Measurements from ENCODE around the gene APOB. TPM values are rescaled to one million over a fixed set of nuclear protein-coding genes. Genes with fewer than 3 reads are reported as not detected.
A peak's percentile ranks its signal among the peaks of the same experiment; 100 is the strongest.

Gene APOB
- total and polyA plus RNA-seq, 2 of the 13 experiments (the other 11 are each of a cell fraction or from before 2014, with no cell fraction given): 1,569 to 2,515 TPM

DNA sequence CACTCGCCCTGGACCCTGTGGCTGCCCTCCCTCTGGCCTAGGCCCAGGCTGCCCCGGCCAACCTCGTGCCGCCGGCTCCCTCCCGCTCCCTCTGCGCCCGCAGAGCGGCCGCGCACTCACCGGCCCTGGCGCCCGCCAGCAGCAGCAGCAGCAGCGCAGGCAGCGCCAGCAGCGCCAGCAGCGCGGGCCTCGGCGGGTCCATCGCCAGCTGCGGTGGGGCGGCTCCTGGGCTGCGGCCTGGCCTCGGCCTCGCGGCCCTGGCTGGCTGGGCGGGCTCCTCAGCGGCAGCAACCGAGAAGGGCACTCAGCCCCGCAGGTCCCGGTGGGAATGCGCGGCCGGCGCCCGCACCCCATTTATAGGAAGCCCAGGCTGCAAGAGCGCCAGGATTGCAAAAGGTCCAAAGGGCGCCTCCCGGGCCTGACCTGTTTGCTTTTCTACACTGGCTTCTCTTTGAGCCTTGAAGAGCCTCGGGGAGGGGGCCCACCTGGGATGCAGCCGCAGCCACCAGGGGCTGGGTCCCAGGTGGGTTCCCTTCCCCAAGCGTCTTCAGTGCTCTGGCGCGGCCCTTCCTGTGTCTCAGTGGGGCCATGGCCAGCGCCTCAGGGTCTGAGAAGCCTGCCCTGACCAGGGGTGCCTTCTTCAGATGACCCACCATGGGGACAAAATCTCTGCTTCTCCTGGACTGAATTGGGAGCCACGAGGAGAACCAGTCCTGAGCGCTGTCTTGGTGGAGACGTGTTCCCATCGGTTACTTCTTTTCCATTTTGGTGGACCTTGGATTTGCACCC, at the start of gene APOB (continued):
- TF ChIP-seq, protein P1, sequence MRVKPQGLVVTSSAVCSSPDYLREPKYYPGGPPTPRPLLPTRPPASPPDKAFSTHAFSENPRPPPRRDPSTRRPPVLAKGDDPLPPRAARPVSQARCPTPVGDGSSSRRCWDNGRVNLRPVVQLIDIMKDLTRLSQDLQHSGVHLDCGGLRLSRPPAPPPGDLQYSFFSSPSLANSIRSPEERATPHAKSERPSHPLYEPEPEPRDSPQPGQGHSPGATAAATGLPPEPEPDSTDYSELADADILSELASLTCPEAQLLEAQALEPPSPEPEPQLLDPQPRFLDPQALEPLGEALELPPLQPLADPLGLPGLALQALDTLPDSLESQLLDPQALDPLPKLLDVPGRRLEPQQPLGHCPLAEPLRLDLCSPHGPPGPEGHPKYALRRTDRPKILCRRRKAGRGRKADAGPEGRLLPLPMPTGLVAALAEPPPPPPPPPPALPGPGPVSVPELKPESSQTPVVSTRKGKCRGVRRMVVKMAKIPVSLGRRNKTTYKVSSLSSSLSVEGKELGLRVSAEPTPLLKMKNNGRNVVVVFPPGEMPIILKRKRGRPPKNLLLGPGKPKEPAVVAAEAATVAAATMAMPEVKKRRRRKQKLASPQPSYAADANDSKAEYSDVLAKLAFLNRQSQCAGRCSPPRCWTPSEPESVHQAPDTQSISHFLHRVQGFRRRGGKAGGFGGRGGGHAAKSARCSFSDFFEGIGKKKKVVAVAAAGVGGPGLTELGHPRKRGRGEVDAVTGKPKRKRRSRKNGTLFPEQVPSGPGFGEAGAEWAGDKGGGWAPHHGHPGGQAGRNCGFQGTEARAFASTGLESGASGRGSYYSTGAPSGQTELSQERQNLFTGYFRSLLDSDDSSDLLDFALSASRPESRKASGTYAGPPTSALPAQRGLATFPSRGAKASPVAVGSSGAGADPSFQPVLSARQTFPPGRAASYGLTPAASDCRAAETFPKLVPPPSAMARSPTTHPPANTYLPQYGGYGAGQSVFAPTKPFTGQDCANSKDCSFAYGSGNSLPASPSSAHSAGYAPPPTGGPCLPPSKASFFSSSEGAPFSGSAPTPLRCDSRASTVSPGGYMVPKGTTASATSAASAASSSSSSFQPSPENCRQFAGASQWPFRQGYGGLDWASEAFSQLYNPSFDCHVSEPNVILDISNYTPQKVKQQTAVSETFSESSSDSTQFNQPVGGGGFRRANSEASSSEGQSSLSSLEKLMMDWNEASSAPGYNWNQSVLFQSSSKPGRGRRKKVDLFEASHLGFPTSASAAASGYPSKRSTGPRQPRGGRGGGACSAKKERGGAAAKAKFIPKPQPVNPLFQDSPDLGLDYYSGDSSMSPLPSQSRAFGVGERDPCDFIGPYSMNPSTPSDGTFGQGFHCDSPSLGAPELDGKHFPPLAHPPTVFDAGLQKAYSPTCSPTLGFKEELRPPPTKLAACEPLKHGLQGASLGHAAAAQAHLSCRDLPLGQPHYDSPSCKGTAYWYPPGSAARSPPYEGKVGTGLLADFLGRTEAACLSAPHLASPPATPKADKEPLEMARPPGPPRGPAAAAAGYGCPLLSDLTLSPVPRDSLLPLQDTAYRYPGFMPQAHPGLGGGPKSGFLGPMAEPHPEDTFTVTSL (CRISPR knock-in tag; IDR thresholded peaks at IDR 0.05; ENCODE audit: borderline replicate concordance): peak; percentile 92
- TF ChIP-seq HOMEZ (CRISPR knock-in tag; IDR thresholded peaks at IDR 0.05; ENCODE audit: low read depth) (peak; percentile 75; the same call in 1 of the 2 replicates), ZNF510 (CRISPR knock-in tag; IDR thresholded peaks at IDR 0.05; ENCODE audit: low read depth) (peak; percentile 87), MBNL3 (CRISPR knock-in tag; conservative IDR thresholded peaks at IDR 0.05) (peak; percentile 79; the same call in 1 of the 2 replicates), ZNF503 (CRISPR knock-in tag; IDR thresholded peaks at IDR 0.05) (peak; percentile 98), SNRNP70 (IDR thresholded peaks at IDR 0.05; ENCODE audit: low read depth, low read length) (no peak), GZF1 (CRISPR knock-in tag; IDR thresholded peaks at IDR 0.05) (no peak), ELK4 (CRISPR knock-in tag; IDR thresholded peaks at IDR 0.05; ENCODE audit: borderline replicate concordance) (no peak), RNF2 (conservative IDR thresholded peaks at IDR 0.05; ENCODE audit: low read depth) (peak; percentile 75; the same call in 1 of the 2 replicates), SKIL (CRISPR knock-in tag; IDR thresholded peaks at IDR 0.05; ENCODE audit: borderline replicate concordance) (peak; percentile 68; the same call in 1 of the 2 replicates), ZNF597 (CRISPR knock-in tag; IDR thresholded peaks at IDR 0.05) (peak; percentile 9; the same call in 1 of the 2 replicates)
- TF ChIP-seq, protein P2, sequence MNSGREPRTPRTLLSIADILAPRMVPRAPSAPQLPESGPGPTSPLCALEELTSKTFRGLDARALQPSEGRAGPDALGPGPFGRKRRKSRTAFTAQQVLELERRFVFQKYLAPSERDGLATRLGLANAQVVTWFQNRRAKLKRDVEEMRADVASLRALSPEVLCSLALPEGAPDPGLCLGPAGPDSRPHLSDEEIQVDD (CRISPR knock-in tag; IDR thresholded peaks at IDR 0.05; ENCODE audit: borderline replicate concordance): peak; percentile 96; the same call in 1 of the 2 replicates

Measured in HepG2 (cell line).